Small intestine (tissue), 7 donors: ENCODE results near the gene BAZ1A. TPM values are rescaled to one million over a fixed set of nuclear protein-coding genes. Genes with fewer than 3 reads are reported as not detected.
A peak's percentile ranks its signal among the peaks of the same experiment; 100 is the strongest.

ENCODE experiments used
- DNase-seq, 2 donors: peaks; one replicate each; pipeline versions ENCODE4 v3.0.0 to v3.0.0-alpha.2; 2013
- FAIRE-seq: peaks from 2 replicates; lab custom pipeline; 2012; peaks lifted over from hg19 to GRCh38; lab: Jason Lieb, UNC
- H3K27ac ChIP-seq, 3 donors: one replicate each; pipeline ENCODE4 v1.5.1; 2013; ENCODE audit warnings: low read length in 2 of 3, mild to moderate bottlenecking in 2 of 3, control low read depth in 1 of 3, inconsistent platforms in 1 of 3, low read depth in 1 of 3, moderate library complexity in 1 of 3
- H3K27me3 ChIP-seq, 3 donors: one replicate each; pipeline ENCODE4 v1.6.1; 2013; ENCODE audit warnings: low read length in 3 of 3, inconsistent platforms in 1 of 3; ENCODE audit not compliant: control insufficient read depth in 3 of 3, insufficient read depth in 3 of 3
- H3K36me3 ChIP-seq, 3 donors: one replicate each; pipeline ENCODE4 v1.6.1; 2013; ENCODE audit warnings: low read length in 3 of 3, inconsistent platforms in 1 of 3, low read depth in 1 of 3, mild to moderate bottlenecking in 1 of 3, moderate library complexity in 1 of 3; ENCODE audit not compliant: control insufficient read depth in 3 of 3, insufficient read depth in 2 of 3
- H3K4me1 ChIP-seq, 3 donors: one replicate each; pipeline ENCODE4 v1.6.1; 2013; ENCODE audit warnings: low read length in 2 of 3, inconsistent platforms in 1 of 3, low read depth in 1 of 3, mild to moderate bottlenecking in 1 of 3, moderate library complexity in 1 of 3; ENCODE audit not compliant: control insufficient read depth in 3 of 3, insufficient read depth in 2 of 3
- H3K4me3 ChIP-seq, 3 donors: one replicate each; pipeline ENCODE4 v1.5.1; 2013; ENCODE audit warnings: low read length in 3 of 3, control low read depth in 1 of 3, inconsistent platforms in 1 of 3, low read depth in 1 of 3, mild to moderate bottlenecking in 1 of 3, moderate library complexity in 1 of 3
- H3K9me3 ChIP-seq, 2 donors: one replicate each; pipeline ENCODE4 v1.6.1; 2013; ENCODE audit warnings: low read depth in 1 of 2, low read length in 1 of 2; ENCODE audit not compliant: control insufficient read depth in 2 of 2, insufficient read depth in 1 of 2
- WGBS, 3 donors: extraction: QIAGEN DNeasy Blood & Tissue Kit; methylation state at CpG; one replicate each; pipeline ENCODE4 v1.1.7; 2013; 5-methylcytosine and 5-hydroxymethylcytosine counted together
- polyA plus RNA-seq, 4 donors: library from polyadenylated mRNA; stranded (reverse) in 3 of 4; unstranded in 1 of 4; fragments of 200-250 nt in 3 of 4; fragments of 120-200 nt in 1 of 4; gene quantifications; one replicate each; pipeline versions ENCODE4 v1.2.1 to v1.2.3, GENCODE V29; 2013
- donor health status: healthy with polysubstance abuse.
- donor health status: control.
- donor health status: control.
- donor health status: Bipolar disorder and iron deficiency.
- donor health status: healthy.

The BAZ1A gene
- polyA plus RNA-seq, 4 donors = 16.4 to 40.3 (median 25.4) TPM

DNA sequence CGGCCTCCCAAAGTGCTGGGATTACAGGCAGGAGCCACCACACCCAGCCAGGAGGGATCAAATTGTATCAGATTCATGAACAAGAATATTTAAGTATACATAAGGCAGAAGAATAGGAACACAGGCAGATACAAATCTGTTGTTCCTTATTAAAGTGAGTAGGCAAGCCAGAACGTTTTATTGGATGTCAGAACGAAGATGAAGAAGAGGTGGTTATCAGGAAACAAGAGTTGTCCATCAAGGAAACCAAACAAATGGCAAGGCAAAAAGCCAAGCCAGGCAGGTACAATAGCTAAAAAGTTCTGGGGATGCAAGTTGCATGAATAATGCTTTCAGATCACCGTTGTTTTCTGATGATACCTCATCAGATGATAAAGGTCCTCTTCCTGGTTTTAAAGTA, 31.1 kb upstream of the BAZ1A start:
- no peaks in the 10 kb centered on the region for H3K27me3 ChIP-seq
- 61 to 79% (median 62%) methylated on average over 4 of the region's 4 CpGs for WGBS, 3 donors
- H3K9me3 ChIP-seq = no peaks in the 10 kb centered on the region
- no peaks in the 10 kb centered on the region for H3K36me3 ChIP-seq
- DNase-seq (no peak), FAIRE-seq (no peak)
- H3K4me1 ChIP-seq = no peaks in the 10 kb centered on the region
- no peak overlapping the region for H3K27ac ChIP-seq
- H3K4me3 ChIP-seq = no peak overlapping the region

DNA sequence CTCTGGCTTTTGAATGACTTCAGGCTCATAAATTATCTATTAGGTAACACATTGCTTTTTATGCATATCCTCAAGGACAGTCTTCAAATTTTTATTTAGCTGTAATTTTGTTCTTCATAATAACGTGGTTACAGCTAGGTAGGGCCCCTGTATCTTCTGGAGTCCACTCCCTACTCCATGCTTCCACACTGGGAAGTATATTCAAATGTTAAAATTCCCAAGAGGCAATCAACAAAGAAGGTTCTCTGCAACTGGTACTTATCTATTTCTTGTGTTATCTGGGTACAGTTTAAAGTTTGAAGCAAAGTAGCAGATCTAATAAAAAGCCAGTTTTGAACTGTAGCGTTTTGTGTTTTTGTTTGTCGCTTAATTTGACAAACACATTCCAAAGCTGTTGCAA, 20.1 kb upstream of the BAZ1A start:
- DNase-seq (no peak), FAIRE-seq (no peak)
- 50 to 59% (median 57%) methylated on average over 3 of the region's 3 CpGs for WGBS, 3 donors
- H3K27me3 ChIP-seq = no peaks in the 10 kb centered on the region
- H3K9me3 ChIP-seq = no peaks in the 10 kb centered on the region
- no peak overlapping the region for H3K4me3 ChIP-seq
- no peaks in the 10 kb centered on the region for H3K4me1 ChIP-seq
- H3K27ac ChIP-seq = no peak overlapping the region
- no peaks in the 10 kb centered on the region for H3K36me3 ChIP-seq

DNA sequence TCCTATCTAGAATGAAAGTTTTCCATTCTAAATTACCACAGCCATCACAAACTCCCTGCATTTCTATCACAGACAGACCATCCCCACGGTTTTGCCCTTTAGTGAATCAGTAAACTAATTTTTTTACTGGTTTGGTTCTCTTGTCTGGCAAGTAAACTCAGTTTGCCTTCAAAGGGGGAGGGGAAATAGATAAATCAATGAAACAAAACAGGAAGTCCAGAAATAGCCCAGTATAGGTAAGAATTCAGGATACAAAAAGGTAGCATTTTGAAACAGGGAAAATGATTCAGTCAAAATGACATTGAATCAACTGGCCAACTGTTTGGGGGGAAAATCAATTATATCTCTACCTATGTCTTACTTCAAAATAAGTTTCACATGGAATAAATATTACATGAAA, 15.8 kb upstream of the BAZ1A start:
- no peaks in the 10 kb centered on the region for H3K4me1 ChIP-seq
- no peaks in the 10 kb centered on the region for H3K9me3 ChIP-seq
- WGBS, 3 donors = 51 to 61% (median 59%) methylated on average over 1 of the region's 1 CpG
- H3K36me3 ChIP-seq = no peaks in the 10 kb centered on the region
- H3K4me3 ChIP-seq = no peak overlapping the region
- FAIRE-seq (no peak), DNase-seq (no peak)
- H3K27me3 ChIP-seq = no peaks in the 10 kb centered on the region
- no peak overlapping the region for H3K27ac ChIP-seq

DNA sequence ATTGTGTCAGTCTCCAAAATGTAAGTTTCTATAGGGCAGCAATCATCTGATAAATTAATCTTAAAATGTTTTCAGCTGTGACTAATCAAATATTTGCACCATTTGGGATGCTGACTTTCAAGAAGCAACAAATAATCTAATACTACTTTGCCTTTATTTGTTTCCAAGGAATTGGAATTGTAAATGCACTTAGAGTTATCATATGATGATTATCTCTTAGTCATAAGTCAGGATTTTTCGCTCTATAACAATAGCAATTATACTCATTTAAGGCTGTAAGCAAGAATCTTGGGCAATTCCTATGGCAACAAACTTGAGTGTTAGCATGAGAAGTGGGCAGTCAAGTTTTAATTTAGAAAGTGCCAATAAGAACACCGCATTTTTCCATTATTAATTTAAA, 13.0 kb upstream of the BAZ1A start:
- Histone ChIP-seq H3K4me3 (no peak overlapping the region), H3K27me3 (no peaks in the 10 kb centered on the region), H3K36me3 (no peaks in the 10 kb centered on the region), H3K9me3 (no peaks in the 10 kb centered on the region), H3K4me1 (no peaks in the 10 kb centered on the region), H3K27ac (no peak overlapping the region)
- 93 to 96% (median 95%) methylated on average over 2 of the region's 2 CpGs for WGBS, 3 donors
- DNase-seq (no peak), FAIRE-seq (no peak)

DNA sequence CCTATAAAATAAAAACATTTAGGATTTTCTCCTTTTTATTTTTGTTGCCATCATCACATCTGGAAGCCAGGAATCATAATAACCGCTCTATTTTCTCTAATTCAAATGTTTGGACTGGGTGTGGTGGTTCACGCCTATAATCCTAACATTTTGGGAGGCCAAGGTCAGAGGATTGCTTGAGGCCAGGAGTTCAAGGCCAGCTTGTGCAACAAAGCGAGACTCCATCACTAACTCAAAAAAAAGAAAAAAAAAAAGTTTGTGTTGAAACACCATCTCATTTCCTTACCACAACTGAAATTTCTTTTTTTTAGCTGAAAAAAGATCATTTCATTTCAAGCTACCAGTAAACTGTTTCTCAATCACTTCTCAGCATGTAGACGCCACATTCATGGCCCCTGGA, 8.8 kb upstream of the BAZ1A start:
- Histone ChIP-seq H3K4me1 (no peaks in the 10 kb centered on the region), H3K4me3 (no peak overlapping the region), H3K27ac (no peak overlapping the region), H3K36me3 (no peaks in the 10 kb centered on the region), H3K27me3 (no peaks in the 10 kb centered on the region), H3K9me3 (no peaks in the 10 kb centered on the region)
- DNase-seq (no peak), FAIRE-seq (no peak)
- WGBS, 3 donors = 80 to 89% (median 82%) methylated on average over 4 of the region's 4 CpGs

DNA sequence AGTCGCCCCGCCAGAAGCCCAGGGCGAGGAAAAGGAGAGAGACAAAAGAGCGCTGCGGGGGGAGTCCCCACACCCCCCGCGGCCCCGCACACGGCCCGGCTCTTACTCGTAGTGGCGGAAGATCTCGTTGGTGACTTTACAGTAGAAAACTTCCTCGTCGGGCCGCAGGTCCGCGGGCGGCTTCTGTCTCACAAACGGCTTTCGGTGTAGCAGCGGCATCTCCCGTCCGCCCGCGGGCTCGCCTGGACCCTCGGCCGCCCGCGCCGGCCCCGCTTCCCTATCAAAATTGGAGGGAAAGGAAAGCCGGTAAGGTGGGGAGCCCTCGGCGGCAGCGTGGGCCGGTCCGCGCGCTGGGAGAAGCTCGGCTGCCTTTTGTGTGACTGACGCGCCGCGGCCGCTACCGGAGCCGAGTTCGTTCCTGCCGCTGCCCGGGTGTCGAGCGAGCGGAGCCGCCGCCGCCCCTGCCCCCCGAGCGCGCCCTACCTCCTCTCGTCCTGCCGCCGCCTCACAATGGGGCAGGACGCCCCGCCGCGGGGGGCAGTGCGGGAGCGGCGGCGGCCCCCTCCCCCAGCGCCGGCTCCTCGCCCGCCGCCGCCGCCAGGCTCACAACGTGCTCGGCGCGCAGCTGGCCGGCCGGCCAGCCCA, 652 bp downstream of the BAZ1A start:
- H3K27me3 ChIP-seq = no peaks in the 10 kb centered on the region
- H3K4me3 ChIP-seq = peak overlapping the region; percentile 91 to 97 (median 96)
- H3K4me1 ChIP-seq = peaks cover 0 to 4% (median 0%) of the 10 kb centered on the region in 3 donors
- H3K36me3 ChIP-seq = no peaks in the 10 kb centered on the region
- peak overlapping the region; percentile 99 to 100 (median 100) for H3K27ac ChIP-seq
- 0 to 1% (median 0%) methylated on average over 33 to 85 of the region's 85 CpGs for WGBS, 3 donors
- DNase-seq = peak; percentile 51 to 86
- no peak for FAIRE-seq
- no peaks in the 10 kb centered on the region for H3K9me3 ChIP-seq

DNA sequence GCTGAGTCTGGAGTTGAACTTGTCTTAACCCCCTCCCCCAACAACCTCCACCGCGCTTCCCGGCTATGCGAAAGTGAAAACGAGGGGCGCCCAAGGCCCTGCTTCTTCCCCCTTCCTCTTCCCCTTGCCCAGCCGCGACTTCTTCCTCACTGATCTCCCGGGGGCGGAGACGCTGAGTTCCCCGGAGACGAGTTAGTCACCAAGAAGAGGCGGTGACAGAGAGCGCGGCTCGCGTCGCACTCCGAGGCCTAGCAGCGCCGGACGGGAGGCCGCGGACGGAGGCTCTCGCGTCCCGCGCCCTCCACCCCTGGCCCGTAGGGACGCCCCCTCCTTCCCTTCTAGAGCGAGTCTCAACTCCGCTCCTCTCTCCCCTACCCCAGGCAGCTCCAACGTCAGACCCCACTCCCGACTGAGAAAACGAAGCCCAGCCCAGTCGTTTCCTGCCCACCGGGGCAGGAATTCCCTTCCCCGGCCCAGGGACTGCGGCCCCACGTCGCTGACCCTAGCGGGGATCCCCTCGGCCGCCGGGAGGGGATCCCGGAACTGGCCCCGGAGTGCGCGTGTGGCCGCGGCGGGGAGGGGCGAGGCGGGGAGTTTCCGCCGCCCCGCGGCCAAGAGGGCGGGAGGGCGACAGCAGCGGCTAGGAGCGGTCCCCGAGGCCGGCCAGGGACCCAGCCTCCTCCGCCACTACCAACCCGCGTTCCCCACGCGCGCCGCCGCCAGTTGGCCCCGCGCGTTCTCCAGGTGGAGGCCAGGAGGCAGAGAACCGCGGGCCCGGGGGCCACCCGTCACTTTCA, 1.4 kb downstream of the BAZ1A start:
- Histone ChIP-seq H3K4me3 (peak overlapping the region; percentile 91 to 97 (median 96)), H3K27me3 (no peaks in the 10 kb centered on the region), H3K4me1 (peaks cover 0 to 4% (median 0%) of the 10 kb centered on the region in 3 donors), H3K27ac (peak overlapping the region; percentile 99 to 100 (median 100)), H3K36me3 (no peaks in the 10 kb centered on the region), H3K9me3 (no peaks in the 10 kb centered on the region)
- DNase-seq (peak; percentile 84 to 94), FAIRE-seq (no peak)
- 0 to 1% (median 0%) methylated on average over 58 to 81 of the region's 81 CpGs for WGBS, 3 donors

DNA sequence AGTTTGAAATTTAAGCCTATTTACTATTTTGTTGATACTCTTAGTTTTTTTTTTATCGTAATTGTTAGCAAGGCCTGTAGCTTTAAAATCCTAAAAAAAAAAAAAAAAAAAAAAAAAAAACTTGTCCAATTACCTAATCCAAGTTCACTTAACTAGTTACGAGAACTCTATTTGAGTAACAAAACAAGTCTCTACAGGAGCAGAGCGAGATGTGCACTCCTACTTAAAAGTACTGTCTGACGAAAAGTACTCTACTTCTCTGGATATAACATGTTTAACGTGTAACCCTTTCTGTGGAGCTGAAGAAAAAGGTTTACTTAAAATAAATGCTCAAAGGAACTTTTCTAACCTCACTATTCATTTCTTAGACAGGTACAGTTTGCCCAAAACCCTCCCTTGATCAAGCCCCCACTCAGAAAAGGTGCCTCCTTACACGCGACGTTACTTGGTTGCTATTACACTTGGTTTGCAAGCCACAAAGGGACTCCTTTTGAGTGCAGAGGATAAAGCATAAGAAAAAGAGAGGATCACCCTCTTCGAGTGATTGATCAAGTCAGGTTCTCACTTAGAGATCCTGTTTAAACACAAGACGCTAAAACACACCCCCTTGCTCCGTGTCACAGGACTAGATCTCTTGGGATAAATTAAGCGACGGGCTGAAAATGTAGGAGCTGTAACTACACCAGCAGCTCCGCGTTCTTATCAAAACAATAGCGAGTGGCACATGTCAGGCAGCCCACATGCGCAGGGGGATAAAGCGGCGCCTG, 2.2 kb downstream of the BAZ1A start:
- H3K27ac ChIP-seq = peak overlapping the region; percentile 99 to 100 (median 100)
- WGBS, 3 donors = 2 to 3% (median 2%) methylated on average over 19 of the region's 19 CpGs

More for the DNA sequence above, 2.2 kb downstream of the BAZ1A start:
- no peak for DNase-seq
- Histone ChIP-seq H3K27me3 (no peaks in the 10 kb centered on the region), H3K36me3 (no peaks in the 10 kb centered on the region), H3K4me1 (peaks cover 0 to 4% (median 0%) of the 10 kb centered on the region in 3 donors), H3K4me3 (peak overlapping the region; percentile 91 to 97 (median 96)), H3K9me3 (no peaks in the 10 kb centered on the region)
- no peak for FAIRE-seq
